PC-3 (cell line): ENCODE measurements around the gene PMF1. TPM values are rescaled to one million over a fixed set of nuclear protein-coding genes. Genes with fewer than 3 reads are reported as not detected.

Experiments used
- ATAC-seq: fragments of 200-7000 bp; cut with Tn5 transposase; 2 replicates; pipeline ENCODE4 v1.9.1; 2020; ENCODE audit warnings: mild to moderate bottlenecking, moderate library complexity
- BruUV-seq: library from RNA; stranded (reverse); fragments of 400-500 nt; replicated peaks from 2 replicates; lab custom pipeline; 2021; lab: Mats Ljungman, UMichigan
- CTCF ChIA-PET: fragments of 300-600 bp; sonication (Branson Sonifier 250); formaldehyde crosslinking; loops from one replicate; lab custom pipeline; 2022; ENCODE audit warnings: antibody characterized with exemption; lab: Charles Lee
- POLR2A ChIA-PET: fragments of 300-600 bp; sonication (Branson Sonifier 250); formaldehyde crosslinking; loops from one replicate; lab custom pipeline; 2022; ENCODE audit warnings: antibody characterized with exemption; ENCODE audit not compliant: unreplicated experiment; lab: Charles Lee
- DNase-seq: peaks from one replicate; pipeline ENCODE4 v3.0.0-alpha.2; 2015
- H2AFZ ChIP-seq: fragments of 300-600 bp; sonication (generic); 2 replicates; pipeline ENCODE4 v1.6.0; 2016; ENCODE audit warnings: antibody characterized with exemption, low read length
- H3F3A ChIP-seq: fragments of 300-600 bp; sonication (generic); one replicate; pipeline ENCODE4 v1.6.0; 2017; ENCODE audit warnings: antibody characterized with exemption, low read length, control low read depth, mild to moderate bottlenecking; ENCODE audit not compliant: unreplicated experiment
- H3K27ac ChIP-seq: fragments of 300-600 bp; sonication (generic); 2 replicates; pipeline ENCODE4 v1.5.1; 2016; ENCODE audit warnings: mild to moderate bottlenecking, low read length
- H3K27me3 ChIP-seq: fragments of 300-600 bp; sonication (generic); 2 replicates; pipeline ENCODE4 v1.6.1; 2016; ENCODE audit warnings: low read length, mixed read lengths
- H3K36me3 ChIP-seq: fragments of 300-600 bp; sonication (generic); 2 replicates; pipeline ENCODE4 v1.6.1; 2016; ENCODE audit warnings: low read depth, mixed run types, low read length, mixed read lengths
- H3K4me1 ChIP-seq: fragments of 300-600 bp; sonication (generic); 2 replicates; pipeline ENCODE4 v1.5.1; 2016; ENCODE audit warnings: low read length; ENCODE audit not compliant: insufficient read depth
- H3K4me2 ChIP-seq: fragments of 300-600 bp; sonication (generic); 2 replicates; pipeline ENCODE4 v1.6.0; 2016; ENCODE audit warnings: low read length
- H3K4me3 ChIP-seq: fragments of 300-600 bp; sonication (generic); 2 replicates; pipeline ENCODE4 v1.5.1; 2016; ENCODE audit warnings: mild to moderate bottlenecking, low read length, mixed read lengths
- H3K79me2 ChIP-seq: fragments of 300-600 bp; sonication (generic); 2 replicates; pipeline ENCODE4 v1.6.1; 2017; ENCODE audit warnings: low read length, mixed read lengths
- H3K9ac ChIP-seq: fragments of 300-600 bp; sonication (generic); 2 replicates; pipeline ENCODE4 v1.6.0; 2016; ENCODE audit warnings: mild to moderate bottlenecking, low read length
- H3K9me2 ChIP-seq: fragments of 300-600 bp; sonication (generic); replicated peaks from 2 replicates; pipeline ENCODE4 v1.6.1; 2016; ENCODE audit warnings: mixed run types, low read length, mixed read lengths
- H3K9me3 ChIP-seq: fragments of 300-600 bp; sonication (generic); 2 replicates; pipeline ENCODE4 v1.6.1; 2016; ENCODE audit warnings: low read length, mixed read lengths
- H4K20me1 ChIP-seq: fragments of 300-600 bp; sonication (generic); 2 replicates; pipeline ENCODE4 v1.6.1; 2016; ENCODE audit warnings: low read length, mixed read lengths
- EZH2 ChIP-seq: fragments of 300-600 bp; sonication (generic); IDR thresholded peaks from one replicate; pipeline ENCODE4 v1.6.1; 2017; ENCODE audit warnings: antibody characterized with exemption, mild to moderate bottlenecking, low read length; ENCODE audit not compliant: unreplicated experiment
- EZH2phosphoT487 ChIP-seq: fragments of 300-600 bp; sonication (generic); IDR thresholded peaks from 2 replicates; pipeline ENCODE4 v1.6.1; 2018; ENCODE audit warnings: mild to moderate bottlenecking, antibody characterized with exemption, low read length, borderline replicate concordance
- intact Hi-C: fragments of 100-400 bp; cut with micrococcal nuclease; formaldehyde crosslinking; loops from 2 replicates; pipeline ENCODE4 v1.9.0; 2023
- total RNA-seq: library from RNA; depleted of rRNA; stranded (reverse); fragments of >200 nt; gene quantifications from 2 replicates; pipeline ENCODE4 v1.2.3, GENCODE V29; 2014
- TF ChIP-seq, protein P1 (sequence below): fragments of 300-600 bp; sonication (generic); conservative IDR thresholded peaks from 2 replicates; pipeline ENCODE4 v1.5.1; 2017; ENCODE audit warnings: antibody characterized with exemption, low read depth, mild to moderate bottlenecking, low read length

The PMF1 gene
- total RNA-seq, 1 experiment from 2014 or later, result 131 TPM

DNA sequence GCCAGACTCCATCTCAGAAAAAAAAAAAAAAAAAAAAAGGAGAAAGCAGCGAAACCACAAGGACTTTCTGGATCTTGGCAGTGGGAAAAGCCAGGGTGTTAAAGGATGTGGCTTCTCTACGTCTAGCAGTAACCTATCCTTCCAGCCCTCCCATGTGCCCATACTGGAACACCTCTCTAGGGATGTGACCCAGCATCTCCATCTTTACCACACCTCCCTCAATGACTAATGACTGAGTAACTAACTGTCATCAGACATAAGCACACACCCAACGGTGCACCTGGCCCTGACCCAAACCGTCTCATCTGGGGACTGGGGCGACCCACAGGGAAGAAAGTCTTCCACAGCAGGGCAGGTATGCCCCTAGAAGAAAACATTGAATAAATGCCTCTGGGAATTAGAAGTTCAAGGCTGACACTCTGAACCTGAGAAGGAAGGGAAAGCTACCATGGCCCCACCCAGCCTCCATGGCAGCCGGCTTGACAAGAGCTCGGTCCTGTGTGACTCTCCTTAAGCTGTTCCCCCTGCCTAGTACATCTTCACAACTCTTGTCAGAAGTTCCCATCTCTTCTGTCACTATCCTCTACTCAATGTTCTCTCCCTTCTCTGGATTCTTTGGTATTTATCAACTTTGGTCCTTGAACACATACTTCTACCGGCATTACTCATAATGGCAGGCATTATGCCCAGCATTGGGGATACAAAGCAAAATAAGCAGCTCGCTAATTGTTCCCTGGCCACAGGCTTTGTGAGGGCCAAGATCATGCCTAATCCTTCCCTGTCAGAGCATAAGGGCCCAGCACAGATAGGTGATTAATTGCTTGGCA lies 49.9 kb downstream of the PMF1 start:
- H3K36me3 ChIP-seq, result peaks cover 77% of the 10 kb centered on the region
- H2AFZ ChIP-seq, result no peak overlapping the region
- peaks cover 12% of the 10 kb centered on the region for H3F3A ChIP-seq
- peaks cover 25% of the 10 kb centered on the region for H3K4me1 ChIP-seq
- H3K9me2 ChIP-seq, result no peaks in the 10 kb centered on the region
- H3K27me3 ChIP-seq, result no peaks in the 10 kb centered on the region
- TF ChIP-seq EZH2, result no peak
- no peak for TF ChIP-seq EZH2phosphoT487
- TF ChIP-seq, protein P1, sequence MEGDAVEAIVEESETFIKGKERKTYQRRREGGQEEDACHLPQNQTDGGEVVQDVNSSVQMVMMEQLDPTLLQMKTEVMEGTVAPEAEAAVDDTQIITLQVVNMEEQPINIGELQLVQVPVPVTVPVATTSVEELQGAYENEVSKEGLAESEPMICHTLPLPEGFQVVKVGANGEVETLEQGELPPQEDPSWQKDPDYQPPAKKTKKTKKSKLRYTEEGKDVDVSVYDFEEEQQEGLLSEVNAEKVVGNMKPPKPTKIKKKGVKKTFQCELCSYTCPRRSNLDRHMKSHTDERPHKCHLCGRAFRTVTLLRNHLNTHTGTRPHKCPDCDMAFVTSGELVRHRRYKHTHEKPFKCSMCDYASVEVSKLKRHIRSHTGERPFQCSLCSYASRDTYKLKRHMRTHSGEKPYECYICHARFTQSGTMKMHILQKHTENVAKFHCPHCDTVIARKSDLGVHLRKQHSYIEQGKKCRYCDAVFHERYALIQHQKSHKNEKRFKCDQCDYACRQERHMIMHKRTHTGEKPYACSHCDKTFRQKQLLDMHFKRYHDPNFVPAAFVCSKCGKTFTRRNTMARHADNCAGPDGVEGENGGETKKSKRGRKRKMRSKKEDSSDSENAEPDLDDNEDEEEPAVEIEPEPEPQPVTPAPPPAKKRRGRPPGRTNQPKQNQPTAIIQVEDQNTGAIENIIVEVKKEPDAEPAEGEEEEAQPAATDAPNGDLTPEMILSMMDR, result no peak
- no TSS peak for BruUV-seq
- peak overlapping the region; percentile 16; the same call in 1 of the 2 replicates for H3K4me3 ChIP-seq
- H3K79me2 ChIP-seq, result peaks cover 3% of the 10 kb centered on the region; the same call in 1 of the 2 replicates
- intact Hi-C loops, result loop anchor here (1.0 kb wide), 1 partner anchor 20 kb away; the partner anchor contains the start of gene SMG5
- ATAC-seq (peak; percentile 85), DNase-seq (peak; percentile 98)
- CTCF ChIA-PET, result no interaction called here
- peak overlapping the region; percentile 91 for H3K27ac ChIP-seq
- H4K20me1 ChIP-seq, result 0 out of 2 replicates have a peak, but pooled peaks cover 4% of the 10 kb centered on the region
- peak overlapping the region; percentile 74 for H3K4me2 ChIP-seq
- H3K9me3 ChIP-seq, result no peaks in the 10 kb centered on the region
- peak overlapping the region; percentile 39 for H3K9ac ChIP-seq
- POLR2A ChIA-PET, result interaction anchor here (1.0 kb wide), 1 partner anchor 20 kb away, joined by 3 read pairs; the partner anchor contains the start of gene SMG5

DNA sequence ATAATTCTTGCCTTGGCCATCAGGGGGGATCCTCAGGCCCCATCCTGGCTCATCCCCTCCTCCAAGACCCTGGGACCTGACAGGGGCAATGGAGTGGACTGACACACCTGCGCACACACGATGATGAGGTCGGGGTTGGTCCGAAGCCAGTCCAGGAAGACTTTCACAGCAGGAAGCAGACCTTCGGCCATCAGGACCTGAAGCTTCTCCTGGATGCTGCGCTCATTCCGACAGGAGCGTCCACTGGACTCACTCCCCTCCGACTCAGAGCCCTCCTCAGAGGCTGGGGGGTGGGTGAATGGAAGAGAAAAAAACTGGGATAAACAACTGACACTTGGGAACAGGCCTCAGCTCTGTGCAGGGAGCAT lies 50.5 kb downstream of the PMF1 start:
- Histone ChIP-seq H3K4me2 (peak overlapping the region; percentile 74), H3K27ac (peak overlapping the region; percentile 91), H3K9me3 (no peaks in the 10 kb centered on the region), H4K20me1 (0 out of 2 replicates have a peak, but pooled peaks cover 4% of the 10 kb centered on the region), H2AFZ (no peak overlapping the region), H3K79me2 (peaks cover 3% of the 10 kb centered on the region; the same call in 1 of the 2 replicates), H3K9me2 (no peaks in the 10 kb centered on the region), H3F3A (peaks cover 12% of the 10 kb centered on the region), H3K4me3 (no peak overlapping the region), H3K27me3 (no peaks in the 10 kb centered on the region), H3K9ac (no peak overlapping the region; the same call in 1 of the 2 replicates), H3K4me1 (peaks cover 25% of the 10 kb centered on the region), H3K36me3 (peaks cover 77% of the 10 kb centered on the region)
- ATAC-seq (peak; percentile 44), DNase-seq (no peak)
- TF ChIP-seq EZH2phosphoT487 (no peak), EZH2 (no peak)
- TF ChIP-seq, protein P1, result no peak
- ChIA-PET POLR2A (interaction anchor here (1.0 kb wide), 1 partner anchor 19 kb away, joined by 3 read pairs; the partner anchor contains the start of gene SMG5), CTCF (no interaction called here)
- intact Hi-C loops, result loop anchor here (1.0 kb wide), 1 partner anchor 19 kb away; the partner anchor contains the start of gene SMG5
- no TSS peak for BruUV-seq
